Heart right ventricle (tissue), 16 donors: ENCODE data around the gene GALC. TPM values are rescaled to one million over a fixed set of nuclear protein-coding genes. Genes with fewer than 3 reads are reported as not detected.

Experiments used
- ATAC-seq, 8 donors: fragments of 200-7000 bp; cut with Tn5 transposase; one replicate each; pipeline ENCODE4 v1.9.1; 2020; ENCODE audit warnings: mild to moderate bottlenecking in 8 of 8, moderate library complexity in 8 of 8, moderate number of reproducible peaks in 1 of 8
- DNase-seq, 2 donors: peaks; one replicate each; pipeline ENCODE4 v3.0.0-alpha.2; 2020
- H3K27ac ChIP-seq, 10 donors: fragments of 200-600 bp; sonication (generic) in 2 of 10; one replicate each; pipeline versions ENCODE4 v1.5.0 to v1.8.0; 2020 to 2022; ENCODE audit warnings: mild to moderate bottlenecking in 3 of 10
- H3K27me3 ChIP-seq, 7 donors: fragments of 200-600 bp; one replicate each; pipeline ENCODE4 v1.8.0; 2021 to 2022; ENCODE audit warnings: mild to moderate bottlenecking in 2 of 7
- H3K36me3 ChIP-seq, 9 donors: fragments of 200-600 bp; sonication (generic) in 1 of 9; one replicate each; pipeline versions ENCODE4 v1.5.0 to v1.8.0; 2020 to 2022; ENCODE audit warnings: mild to moderate bottlenecking in 2 of 9
- H3K4me1 ChIP-seq, 9 donors: fragments of 200-600 bp; sonication (generic) in 1 of 9; one replicate each; pipeline versions ENCODE4 v1.5.0 to v1.8.0; 2020 to 2022; ENCODE audit warnings: mild to moderate bottlenecking in 4 of 9
- H3K4me3 ChIP-seq, 10 donors: fragments of 200-600 bp; sonication (generic) in 2 of 10; one replicate each; pipeline versions ENCODE4 v1.5.0 to v1.8.0; 2020 to 2022; ENCODE audit warnings: mild to moderate bottlenecking in 7 of 10, moderate library complexity in 2 of 10
- H3K9me3 ChIP-seq, 11 donors: fragments of 200-600 bp in 10 of 11; sonication (generic) in 2 of 11; one replicate each; pipeline versions ENCODE4 v1.5.0 to v1.8.0; 2013 to 2022; ENCODE audit warnings: mild to moderate bottlenecking in 2 of 11, control low read depth in 1 of 11, moderate library complexity in 1 of 11
- WGBS, 2 donors: extraction: QIAGEN DNeasy Blood & Tissue Kit; methylation state at CpG; one replicate each; pipeline ENCODE4 v1.1.7; 2013; ENCODE audit warnings: inconsistent platforms in 1 of 2; 5-methylcytosine and 5-hydroxymethylcytosine counted together
- intact Hi-C, 10 donors: fragments of 100-400 bp; cut with DNase I; formaldehyde crosslinking; loops; one replicate each; pipeline versions ENCODE4 v1.11.1 to v1.14.2; 2022
- polyA plus RNA-seq, 2 donors: library from polyadenylated mRNA; stranded (reverse); fragments of 200-250 nt; gene quantifications; one replicate each; pipeline ENCODE4 v1.2.3, GENCODE V29; 2013
- total RNA-seq, 10 donors: library from RNA; stranded (reverse); fragmentation: NEBNext Ultra II Directional in 3 of 10; extraction: Animal tissue kit (Norgen Biotek cat#: 25700) in 3 of 10; gene quantifications; one replicate each; pipeline versions ENCODE4 v1.2.1 to v1.2.4, GENCODE V29; 2021 to 2023
- TF ChIP-seq, protein P1 (sequence below), 9 donors: fragments of 200-600 bp; sonication (generic) in 2 of 9; IDR thresholded peaks; one replicate each; pipeline versions ENCODE4 v1.5.0 to v1.8.0; 2021 to 2022; ENCODE audit warnings: antibody characterized with exemption in 9 of 9, mild to moderate bottlenecking in 5 of 9, moderate library complexity in 1 of 9
- donor health status: Arrhythmogenic right ventricular cardiomyopathy.
- donor health status: ischemic (EF 13 %, LVEDD 7.1; RV severe dilation, severe dysfunction).
- donor health status: healthy with polysubstance abuse.
- donor health status: DM: no; HTN: yes; CAD: no.
- donor health status: DM: no; HTN: no; CAD: no.
- donor health status: ischemic (EF 25% LVEDD 6.9; RV normal size, moderate dysfunction).
- donor health status: ischemic (EF 25% LVEDD 5.7; RV mildly dilated, moderate dysfunction).
- donor health status: healthy.
- donor health status: DM: yes; HTN: yes; CAD: no.
- donor health status: Ischemic cardiomyopathy.
- donor health status: ischemic (EF 35%, LVEDD 5.7; RV mildly dilated, moderate dysfunction).
- donor health status: nonischemic (EF 11% LVEDD 7.7; RV severe dilation, severe dysfunction).
- donor health status: DM: yes; HTN: yes; CAD: no.
- donor health status: PGD.
- donor health status: ischemic (EF 29% LVEDD 5.4; RV normal size, mild dysfunction).
- donor health status: nonischemic (EF 23%, LVEDD 6.1; RV moderate dilation, normal function).

The GALC gene
- total and polyA plus RNA-seq, 12 donors: 4.7 to 19.4 (median 14.1) TPM

DNA sequence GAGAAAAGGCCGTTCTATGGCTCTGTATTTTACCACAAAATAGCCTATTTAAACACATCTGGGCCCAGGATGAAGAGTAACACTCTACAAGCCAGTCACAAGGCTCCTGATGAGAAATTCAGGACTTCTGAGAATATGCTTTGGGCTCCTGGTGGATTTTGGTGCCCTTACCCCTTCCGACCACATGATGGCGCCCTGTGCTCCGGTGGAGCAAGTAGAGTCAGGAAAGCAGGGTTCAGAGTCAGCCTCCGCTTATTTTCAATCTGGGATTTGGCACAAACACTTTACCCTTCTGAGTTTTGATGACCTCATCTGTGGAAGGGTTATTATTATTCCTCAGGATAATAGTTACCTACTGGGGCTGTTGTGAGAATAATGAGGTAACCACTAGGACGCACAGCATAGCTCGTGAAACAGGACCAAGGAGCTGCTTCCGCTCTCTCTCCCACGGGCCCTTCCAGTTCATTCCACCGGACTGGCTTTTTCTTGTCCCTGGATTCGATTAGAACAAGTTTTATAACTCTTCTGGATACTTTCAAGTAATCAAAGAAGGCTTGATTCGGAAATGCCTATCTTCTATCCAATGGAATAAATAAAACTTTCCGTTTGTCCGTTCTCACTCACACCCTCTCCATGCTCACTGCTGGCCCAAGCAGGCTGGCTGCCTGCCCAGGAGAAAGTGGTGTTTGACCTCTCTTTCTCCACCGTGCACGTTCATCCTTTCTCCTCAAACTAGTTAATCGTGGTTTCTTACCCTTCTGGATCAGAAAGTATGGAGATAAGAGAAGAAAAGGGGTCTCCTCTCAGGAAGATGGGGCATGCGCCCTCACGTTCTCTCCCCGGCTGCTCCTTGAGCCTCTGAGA is 104.6 kb downstream of the GALC start:
- Histone ChIP-seq H3K27me3 (no peaks in the 10 kb centered on the region), H3K36me3 (no peaks in the 10 kb centered on the region), H3K9me3 (no peaks in the 10 kb centered on the region), H3K4me1 (no peaks in the 10 kb centered on the region), H3K4me3 (no peak overlapping the region), H3K27ac (no peak overlapping the region)
- intact Hi-C loops: no loop called here
- TF ChIP-seq, protein P1, sequence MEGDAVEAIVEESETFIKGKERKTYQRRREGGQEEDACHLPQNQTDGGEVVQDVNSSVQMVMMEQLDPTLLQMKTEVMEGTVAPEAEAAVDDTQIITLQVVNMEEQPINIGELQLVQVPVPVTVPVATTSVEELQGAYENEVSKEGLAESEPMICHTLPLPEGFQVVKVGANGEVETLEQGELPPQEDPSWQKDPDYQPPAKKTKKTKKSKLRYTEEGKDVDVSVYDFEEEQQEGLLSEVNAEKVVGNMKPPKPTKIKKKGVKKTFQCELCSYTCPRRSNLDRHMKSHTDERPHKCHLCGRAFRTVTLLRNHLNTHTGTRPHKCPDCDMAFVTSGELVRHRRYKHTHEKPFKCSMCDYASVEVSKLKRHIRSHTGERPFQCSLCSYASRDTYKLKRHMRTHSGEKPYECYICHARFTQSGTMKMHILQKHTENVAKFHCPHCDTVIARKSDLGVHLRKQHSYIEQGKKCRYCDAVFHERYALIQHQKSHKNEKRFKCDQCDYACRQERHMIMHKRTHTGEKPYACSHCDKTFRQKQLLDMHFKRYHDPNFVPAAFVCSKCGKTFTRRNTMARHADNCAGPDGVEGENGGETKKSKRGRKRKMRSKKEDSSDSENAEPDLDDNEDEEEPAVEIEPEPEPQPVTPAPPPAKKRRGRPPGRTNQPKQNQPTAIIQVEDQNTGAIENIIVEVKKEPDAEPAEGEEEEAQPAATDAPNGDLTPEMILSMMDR (IDR thresholded peaks at IDR 0.05): peak in 8 of 9 donors; percentile 9 to 52 (median 36)
- peak; percentile 10 to 14 for DNase-seq
- 64 to 70% methylated on average over 20 of the region's 20 CpGs for whole genome bisulfite sequencing, 2 donors
- ATAC-seq: peak in 2 of 8 donors; percentile 29 to 61

DNA sequence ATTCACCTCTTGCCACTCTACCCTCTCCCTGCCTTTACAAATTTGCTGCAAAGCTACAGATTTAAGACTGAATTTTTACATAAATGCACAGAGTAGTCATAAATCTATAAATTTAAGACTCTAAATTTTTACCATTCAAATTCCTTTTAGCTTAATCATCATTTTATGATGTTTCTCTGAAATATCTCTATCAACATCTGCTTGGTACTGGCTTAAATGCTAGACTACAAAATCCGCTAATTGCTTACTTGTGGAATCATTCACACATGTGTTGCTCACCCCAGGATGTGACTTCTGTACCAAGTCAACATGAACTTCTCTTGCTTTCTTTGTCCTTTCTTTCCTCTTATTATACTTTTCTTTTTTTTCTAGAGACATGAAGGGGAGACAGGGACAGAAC is 109.2 kb downstream of the GALC start:
- no peaks in the 10 kb centered on the region for H3K36me3 ChIP-seq
- H3K9me3 ChIP-seq: no peaks in the 10 kb centered on the region
- WGBS, 2 donors: 93 to 95% methylated on average over 1 of the region's 1 CpG
- no peaks in the 10 kb centered on the region for H3K27me3 ChIP-seq
- TF ChIP-seq, protein P1 (IDR thresholded peaks at IDR 0.05): no peak
- H3K4me1 ChIP-seq: no peaks in the 10 kb centered on the region
- DNase-seq: no peak
- H3K4me3 ChIP-seq: no peak overlapping the region
- intact Hi-C loops: no loop called here
- no peak overlapping the region for H3K27ac ChIP-seq
- ATAC-seq: no peak

Other genes with a start within 250 kb of the GALC start
- 1 to 10 TPM in 1 of 10 donors, under 1 TPM in 9; 0.09 to 3.2 (median 0.29) TPM for gene GPR65, start 12.0 kb upstream of the GALC start, total RNA-seq
- gene GPR65, start 12.0 kb upstream of the GALC start, polyA plus RNA-seq: under 1 TPM; 0.29 TPM